A673 (cell line): ENCODE data around the gene LMNTD2.

Experiments
- EZH2 ChIP-seq: fragments of 200-600 bp; sonication (generic); IDR thresholded peaks from 2 replicates; pipeline ENCODE4 v1.6.1; 2017; ENCODE audit warnings: borderline replicate concordance, low read depth, mild to moderate bottlenecking, mixed read lengths, antibody characterized with exemption, low read length; ENCODE audit not compliant: poor library complexity, severe bottlenecking
- TF ChIP-seq, protein P1 (sequence below): fragments of 300-800, 200-600 bp; sonication (generic); conservative IDR thresholded peaks from 2 replicates; pipeline ENCODE4 v1.5.1; 2017; ENCODE audit warnings: low read depth, mild to moderate bottlenecking, antibody characterized with exemption, low read length, moderate library complexity, mixed read lengths

GRCh38 chr11:504994-505344 lies 55.6 kb downstream of the LMNTD2 start:
- TF ChIP-seq, protein P1, sequence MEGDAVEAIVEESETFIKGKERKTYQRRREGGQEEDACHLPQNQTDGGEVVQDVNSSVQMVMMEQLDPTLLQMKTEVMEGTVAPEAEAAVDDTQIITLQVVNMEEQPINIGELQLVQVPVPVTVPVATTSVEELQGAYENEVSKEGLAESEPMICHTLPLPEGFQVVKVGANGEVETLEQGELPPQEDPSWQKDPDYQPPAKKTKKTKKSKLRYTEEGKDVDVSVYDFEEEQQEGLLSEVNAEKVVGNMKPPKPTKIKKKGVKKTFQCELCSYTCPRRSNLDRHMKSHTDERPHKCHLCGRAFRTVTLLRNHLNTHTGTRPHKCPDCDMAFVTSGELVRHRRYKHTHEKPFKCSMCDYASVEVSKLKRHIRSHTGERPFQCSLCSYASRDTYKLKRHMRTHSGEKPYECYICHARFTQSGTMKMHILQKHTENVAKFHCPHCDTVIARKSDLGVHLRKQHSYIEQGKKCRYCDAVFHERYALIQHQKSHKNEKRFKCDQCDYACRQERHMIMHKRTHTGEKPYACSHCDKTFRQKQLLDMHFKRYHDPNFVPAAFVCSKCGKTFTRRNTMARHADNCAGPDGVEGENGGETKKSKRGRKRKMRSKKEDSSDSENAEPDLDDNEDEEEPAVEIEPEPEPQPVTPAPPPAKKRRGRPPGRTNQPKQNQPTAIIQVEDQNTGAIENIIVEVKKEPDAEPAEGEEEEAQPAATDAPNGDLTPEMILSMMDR = no peak
- no peak for TF ChIP-seq EZH2
